ENCODE data around the gene ZBTB7A.

ZBTB7A gene

DNA sequence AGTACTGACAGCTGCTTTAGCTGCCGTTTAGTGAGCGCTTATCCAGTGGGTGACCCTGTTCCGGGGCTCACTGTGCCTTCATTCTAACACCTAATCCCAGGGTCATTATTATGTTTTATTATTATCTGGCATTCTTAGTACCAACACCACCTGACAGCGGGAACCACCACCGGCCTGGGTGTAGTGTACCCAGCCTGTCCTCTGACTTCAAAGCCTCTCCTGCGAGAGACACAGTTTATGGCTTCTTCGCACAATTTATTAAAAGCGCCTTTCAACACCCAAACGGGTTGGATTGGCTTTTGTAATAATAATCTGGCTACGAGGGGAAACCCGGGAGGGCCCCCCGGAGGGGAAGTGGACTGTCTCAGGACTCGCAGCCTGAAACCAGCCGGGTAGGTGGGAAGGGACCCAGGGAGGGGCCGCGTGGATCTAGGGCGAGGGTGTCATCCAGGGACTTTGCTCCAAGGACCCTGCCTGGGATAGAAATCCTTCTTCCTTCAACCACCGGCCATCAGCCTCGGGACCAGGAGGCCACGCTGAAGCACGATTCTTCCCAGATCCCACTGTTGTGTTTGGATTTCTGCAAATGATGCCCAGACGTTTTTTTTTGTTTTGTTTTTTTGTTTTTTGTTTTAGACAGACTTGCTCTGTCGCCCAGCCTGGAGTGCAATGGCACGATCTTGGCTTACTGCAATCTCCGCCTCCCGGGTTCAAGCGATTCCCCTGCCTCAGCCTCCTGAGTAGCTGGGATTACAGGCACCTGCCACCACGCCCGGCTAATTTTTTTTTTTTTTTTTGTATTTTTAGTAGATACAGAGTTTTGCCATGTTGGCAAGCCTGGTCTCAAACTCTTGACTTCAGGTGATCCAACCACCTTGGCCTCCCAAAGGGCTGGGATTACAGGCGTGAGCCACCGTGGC, 1.6 kb upstream of the ZBTB7A start:
- DNase-seq (ENCODE audit: low read depth in 2 of 2), result no peak

DNA sequence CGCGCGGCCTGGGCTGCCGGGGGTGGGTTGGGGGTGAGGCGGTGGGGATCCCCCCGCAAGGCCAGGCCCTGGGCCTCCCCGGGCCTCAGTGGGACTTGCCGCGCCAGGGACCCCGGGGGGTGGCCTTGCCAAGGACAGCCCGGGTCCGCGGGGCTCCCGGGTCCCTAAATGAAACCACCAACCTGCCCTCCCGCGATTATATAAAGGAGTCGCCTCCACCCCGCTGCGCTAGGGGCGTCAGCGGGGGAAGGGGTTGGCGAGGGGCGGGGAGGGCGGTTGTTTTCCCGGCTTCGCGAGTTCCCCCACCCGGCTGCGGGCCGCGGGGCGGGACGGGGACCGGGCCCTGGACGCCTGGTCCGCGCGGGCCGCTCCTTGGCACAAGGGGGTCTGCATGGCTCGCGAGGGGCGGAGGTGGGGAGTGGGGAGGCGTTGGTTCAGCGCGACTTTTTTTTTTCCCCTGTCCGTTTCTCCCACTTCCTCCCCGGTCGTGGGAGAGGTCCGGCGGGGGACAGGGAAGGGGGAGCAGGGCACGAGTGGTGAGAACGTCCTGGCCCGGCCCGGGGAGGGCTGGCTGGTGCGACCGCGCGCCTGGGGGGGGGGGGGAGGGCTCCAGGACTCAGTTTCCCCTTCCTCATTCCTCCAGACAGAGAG, 822 bp upstream of the ZBTB7A start:
- DNase-seq (ENCODE audit: low read depth in 2 of 2), result no peak

DNA sequence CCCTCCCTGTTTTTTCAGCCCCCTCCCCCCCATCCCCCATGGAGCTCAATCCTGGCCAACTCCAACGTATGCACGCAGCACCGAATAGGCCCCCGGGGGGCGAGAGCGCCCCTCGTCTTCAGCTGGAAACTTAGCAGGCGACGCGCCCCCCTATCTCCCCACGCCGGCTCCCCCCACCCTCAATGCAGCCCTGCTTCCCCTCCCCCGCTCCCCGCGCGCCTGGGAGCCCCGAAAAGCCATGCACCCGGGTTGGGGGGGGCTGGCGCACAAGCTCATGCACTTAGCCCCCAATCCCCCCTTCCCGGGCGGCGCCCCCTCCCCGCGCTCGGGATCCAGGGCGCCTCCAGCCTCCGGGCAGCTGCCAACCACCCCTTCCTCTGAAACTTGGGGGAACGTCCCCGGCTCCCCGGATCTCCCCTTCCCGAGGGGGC, 508 bp downstream of the ZBTB7A start:
- DNase-seq (ENCODE audit: low read depth in 2 of 2), result no peak

DNA sequence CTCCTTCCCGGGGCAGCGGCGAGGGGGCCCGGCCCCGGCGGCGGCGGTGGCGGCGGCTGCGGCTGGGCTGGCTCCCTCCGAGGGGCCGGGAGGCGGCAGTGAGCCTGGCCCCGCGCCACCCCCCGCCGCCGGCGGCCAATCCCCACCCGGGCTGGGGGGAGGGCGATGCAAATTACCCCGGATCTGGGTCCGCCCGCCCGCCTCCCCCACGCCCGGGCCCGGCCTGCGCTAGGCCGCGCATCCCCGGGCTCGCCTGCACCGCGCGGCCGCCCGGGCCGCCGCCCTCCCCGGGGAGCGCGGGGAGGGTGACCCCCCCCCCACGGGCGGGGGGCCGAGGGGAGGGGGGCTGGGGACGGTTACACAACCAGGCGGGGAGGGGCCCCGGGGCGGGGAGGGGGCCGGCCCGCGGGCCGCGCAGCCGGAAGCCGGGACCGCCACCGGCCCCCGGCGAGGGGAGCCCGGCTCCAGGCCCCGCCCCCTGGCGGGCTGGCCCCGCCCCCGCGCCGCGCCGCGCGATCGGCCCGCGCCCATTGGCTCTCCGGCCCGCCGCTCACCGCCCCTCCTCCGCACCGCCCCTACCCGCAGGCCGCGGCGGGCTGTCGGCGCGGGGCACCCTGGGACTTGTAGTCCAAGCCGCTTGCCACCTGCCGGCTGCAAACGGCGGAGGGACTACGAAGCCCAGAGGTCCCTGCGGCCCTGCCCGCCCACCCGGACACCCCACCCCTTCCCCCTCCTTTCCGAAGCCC, 1.1 kb downstream of the ZBTB7A start:
- peak; percentile 95 to 96 for DNase-seq (ENCODE audit: low read depth in 2 of 2)

DNA sequence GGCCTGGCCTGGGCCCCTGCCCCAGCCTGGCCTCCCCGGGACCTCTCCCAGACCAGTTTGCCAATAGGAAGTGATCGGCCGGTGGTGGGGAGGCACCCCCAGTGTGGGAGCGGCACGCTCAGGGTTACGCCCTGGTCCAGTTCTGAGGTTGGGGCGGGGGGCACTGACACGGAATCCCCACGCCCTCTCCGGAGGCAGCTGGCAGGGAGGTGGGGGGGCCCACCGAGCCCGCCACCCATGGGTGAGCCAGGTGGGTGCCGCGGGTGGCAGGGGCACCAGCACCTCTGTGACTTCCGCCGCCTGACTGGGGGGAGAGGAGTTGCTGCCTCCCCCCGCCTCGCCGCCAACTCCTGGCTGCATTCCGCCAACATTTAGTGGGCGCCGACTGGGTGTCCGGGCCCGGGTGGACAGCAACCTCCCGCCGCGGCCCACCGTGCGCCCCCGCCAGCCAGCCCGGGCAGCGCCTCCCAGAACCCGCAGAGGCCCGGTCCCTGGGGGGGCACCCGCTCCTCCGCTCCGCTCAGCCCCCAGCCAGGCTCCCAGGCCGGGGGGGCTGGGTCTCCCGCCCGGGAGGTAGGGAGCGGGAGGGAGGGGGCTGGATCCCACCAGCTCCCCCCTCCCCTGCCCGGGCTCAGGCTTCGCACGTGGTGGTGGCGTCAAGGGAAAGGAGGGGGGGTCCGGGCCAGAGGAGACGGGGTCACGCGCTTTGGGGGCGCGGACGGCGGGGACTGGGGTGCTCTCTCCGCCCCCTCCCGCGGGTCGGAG, 2.0 kb downstream of the ZBTB7A start:
- DNase-seq (ENCODE audit: low read depth in 2 of 2), result no peak

DNA sequence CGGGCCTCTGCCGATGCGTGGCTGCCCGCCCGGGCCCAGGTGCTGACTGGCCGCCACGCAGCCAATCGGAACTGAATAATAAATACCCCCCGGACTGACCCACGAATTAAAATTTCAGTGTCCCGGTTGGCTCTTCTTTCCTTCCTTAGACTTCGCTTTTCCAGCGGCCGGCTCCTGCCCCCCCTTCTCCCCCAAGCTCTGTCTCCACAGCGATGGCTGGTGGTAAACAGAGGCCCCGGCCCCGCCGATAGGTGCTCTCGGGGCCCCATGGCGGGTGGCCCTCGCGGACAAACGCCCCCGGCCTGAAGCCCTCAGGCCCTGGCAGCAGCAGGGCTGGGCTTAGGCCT, 2.6 kb downstream of the ZBTB7A start:
- no peak for DNase-seq (ENCODE audit: low read depth in 2 of 2)

DNA sequence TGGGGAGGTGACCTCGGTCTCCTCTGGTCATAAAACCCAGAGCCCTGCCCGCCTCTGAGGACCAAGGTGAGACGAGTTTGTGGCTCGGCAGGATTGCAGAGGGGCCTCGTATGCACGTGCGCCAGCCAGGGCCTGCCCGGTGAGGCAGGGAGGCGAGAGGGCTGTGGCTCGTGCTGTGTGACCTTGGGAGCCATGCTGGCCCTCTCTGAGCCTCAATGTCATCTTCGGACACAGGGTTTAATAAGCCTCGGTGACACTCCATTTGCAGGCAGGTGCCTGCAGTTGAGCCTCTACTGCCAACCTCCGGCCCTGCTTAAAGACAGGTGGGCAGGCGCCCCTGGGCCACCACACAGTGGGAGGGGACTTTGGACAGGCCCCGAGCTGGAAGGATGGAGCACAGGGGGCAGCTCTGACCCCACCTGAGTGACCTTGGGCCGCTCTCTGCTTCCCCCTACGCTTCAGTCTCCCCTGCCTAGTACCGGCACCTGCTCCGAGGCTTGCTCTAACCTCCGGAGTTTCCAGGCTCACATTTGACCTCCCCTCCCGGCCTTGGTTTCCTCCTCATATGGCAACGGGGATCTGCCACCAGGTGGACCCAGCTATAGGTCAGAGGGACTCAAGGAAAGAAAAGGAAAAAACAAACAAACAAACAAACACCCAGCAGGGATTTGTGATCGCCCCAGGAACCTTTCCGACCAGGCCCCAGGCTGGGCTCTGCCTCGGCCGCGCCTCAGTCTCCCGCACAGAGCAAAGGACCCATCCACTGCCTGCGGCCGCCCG, 3.1 kb downstream of the ZBTB7A start:
- no peak for DNase-seq (ENCODE audit: low read depth in 2 of 2)

DNA sequence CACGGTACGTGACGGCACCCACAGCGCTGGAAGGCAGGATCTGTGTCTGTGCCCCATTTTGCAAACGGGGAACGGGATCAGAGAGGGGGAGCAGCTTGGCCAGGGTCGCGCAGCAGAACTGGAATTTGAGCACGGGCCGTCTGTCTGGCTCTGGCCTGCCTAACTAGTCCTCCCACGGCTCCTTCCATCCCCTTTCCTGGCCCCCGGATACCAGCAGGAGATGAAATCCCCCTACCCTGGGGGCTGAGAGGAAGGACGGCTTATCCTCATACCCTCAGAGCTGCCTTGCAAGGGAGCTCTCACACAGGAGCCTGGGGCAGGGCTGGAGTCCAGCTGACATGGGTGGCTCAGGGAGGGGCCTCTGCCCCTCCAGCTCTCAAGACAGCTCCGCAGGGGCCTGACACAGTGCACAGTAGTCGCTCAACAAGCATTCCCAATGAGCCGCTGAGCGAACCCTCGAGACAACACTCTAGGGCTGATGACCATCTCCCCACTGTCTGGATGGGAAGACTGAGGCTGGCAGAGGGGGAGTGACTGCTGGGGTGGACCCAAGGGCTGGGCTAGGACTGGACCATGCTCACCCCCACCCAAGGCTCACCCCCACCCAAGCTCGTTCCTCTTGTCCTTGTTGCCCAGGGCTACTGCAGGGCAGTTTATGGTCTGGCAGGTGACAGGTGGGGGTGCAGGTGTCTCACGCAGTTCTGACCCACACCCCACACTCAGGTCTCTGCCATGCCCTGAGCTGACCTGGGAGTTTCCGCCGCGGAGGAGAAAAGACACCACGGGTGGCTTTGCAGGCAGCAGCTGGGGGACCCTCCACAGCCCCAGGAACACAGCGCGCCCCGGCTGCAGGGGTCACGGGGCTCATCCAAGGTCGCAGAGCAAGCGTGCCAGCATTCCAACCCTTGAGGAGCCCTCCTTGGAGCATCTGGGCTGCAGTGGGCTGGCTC, 4.0 kb downstream of the ZBTB7A start:
- DNase-seq (ENCODE audit: low read depth in 2 of 2), result no peak

DNA sequence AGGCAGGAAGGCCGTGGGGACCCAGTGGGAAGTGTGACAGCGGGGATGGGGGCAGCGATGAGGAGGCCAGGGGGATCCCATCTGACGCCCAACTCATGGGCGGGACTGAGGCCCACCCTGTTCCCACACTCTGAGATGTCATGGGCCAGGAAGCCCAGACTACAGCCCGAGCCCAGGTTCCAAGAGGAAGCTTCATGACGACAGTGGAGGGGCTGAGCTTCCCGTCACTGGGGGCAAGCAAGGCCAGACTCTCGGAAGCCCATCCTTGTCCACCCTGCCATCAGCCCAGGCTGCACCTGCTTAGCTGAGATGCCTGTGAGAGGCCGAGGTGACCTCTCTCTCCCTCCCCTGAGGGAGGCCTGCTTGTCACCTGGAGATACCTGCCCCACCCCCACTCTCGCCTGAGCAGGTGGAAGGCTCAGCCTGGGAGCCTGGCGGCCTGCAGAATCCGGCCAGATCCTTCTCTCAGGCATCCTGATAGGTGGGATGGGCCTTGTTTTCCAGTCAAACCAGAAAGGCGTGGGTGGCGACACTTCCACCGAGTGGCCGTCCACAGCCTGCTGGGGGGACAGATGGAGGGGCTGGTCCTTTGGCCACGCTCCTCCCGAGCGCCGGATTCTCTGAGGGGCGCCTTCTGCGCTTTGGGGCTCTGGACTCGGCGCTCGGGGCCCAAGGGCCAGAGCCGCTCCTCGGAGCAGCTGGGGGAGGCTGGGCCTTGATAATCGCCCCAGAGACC, 4.8 kb downstream of the ZBTB7A start:
- no peak for DNase-seq (ENCODE audit: low read depth in 2 of 2)

DNA sequence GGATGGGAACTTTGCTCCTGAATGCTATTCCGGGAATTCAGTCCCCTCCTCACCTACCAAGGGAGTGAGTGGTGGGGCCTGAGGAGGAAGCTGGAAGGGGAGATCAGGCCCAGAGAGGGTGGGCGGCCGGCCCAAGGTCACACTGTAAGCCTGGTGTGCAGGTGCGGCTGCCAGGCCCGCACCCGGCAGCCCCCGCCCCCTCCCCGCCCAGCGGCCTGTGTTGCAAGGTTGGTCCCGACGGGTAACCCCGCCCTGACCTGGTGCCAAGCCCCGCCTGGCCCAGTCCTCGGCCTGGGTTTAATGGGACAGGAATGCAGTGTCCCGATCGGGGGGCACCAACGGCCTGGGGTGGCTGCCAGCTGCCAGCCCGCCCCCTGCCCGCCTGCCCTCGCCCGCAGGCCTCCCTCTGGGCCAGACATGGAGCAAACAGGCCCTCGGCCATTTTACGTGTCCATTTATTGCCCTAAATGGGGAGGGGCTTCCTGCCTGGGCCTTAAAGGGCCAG, 5.5 kb downstream of the ZBTB7A start:
- no peak for DNase-seq (ENCODE audit: low read depth in 2 of 2)

DNA sequence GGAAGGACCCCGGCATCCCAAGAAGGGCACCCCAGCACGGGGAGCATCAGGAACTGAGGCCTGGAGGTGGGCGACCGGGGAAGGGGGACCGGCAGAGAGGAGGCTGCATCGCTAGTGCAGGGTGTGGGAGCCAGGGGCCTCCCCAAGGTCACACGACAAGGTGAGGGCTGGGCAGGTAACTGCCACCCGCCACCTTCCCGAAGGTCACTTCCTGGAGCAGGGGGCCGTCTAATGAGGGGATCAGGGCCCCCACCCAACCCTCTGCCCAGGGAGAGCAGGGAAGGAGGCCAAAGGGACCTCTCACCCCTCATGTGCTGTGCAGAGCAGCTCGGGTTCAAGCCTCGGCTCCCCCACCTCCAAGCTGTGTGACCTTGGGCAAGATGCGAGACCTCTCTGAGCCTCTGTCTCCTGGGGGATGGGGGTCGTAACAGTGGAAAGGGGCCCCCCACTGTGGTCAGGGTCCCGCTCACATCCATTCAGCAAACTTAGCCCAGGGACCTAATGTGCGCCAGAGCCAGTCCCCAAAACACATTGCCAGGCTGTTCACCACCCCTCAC, 6.0 kb downstream of the ZBTB7A start:
- DNase-seq (ENCODE audit: low read depth in 2 of 2), result no peak

DNA sequence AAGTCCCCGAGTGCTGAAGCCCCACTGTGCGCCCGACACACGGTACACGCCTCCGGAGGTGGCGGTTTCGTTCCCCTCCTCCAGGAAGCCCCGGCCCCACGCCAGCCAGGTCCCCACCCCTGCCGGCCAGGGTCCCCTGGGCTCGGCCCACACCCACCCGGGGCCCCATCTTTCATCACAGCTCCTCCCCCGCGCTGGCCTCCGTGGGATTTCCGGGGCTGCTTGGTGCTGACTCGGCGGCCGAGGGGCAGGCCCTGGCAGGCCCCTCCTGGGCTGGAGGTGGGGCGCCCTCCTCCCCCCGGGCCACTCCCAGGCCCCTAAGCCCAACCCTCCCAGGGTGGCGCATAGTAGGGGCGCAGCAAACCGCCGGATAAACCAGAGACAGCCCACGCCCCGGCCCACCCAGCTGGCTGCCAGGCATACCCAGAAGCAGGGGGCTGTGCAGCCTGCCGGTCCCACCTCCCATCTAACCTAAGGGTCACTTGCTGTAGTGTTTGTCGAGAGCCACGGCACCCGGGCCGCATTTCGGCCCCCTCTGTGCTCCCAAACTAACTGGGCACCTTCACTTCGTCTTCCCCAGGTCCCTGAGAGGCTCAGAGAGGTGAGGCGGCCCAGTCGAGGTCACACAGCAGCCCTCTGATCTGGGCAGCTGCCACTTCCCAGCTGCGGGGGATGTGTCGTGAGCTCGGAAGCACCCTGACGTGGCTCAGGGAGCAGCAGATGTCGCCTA, 6.6 kb downstream of the ZBTB7A start:
- DNase-seq (ENCODE audit: low read depth in 2 of 2), result no peak

DNA sequence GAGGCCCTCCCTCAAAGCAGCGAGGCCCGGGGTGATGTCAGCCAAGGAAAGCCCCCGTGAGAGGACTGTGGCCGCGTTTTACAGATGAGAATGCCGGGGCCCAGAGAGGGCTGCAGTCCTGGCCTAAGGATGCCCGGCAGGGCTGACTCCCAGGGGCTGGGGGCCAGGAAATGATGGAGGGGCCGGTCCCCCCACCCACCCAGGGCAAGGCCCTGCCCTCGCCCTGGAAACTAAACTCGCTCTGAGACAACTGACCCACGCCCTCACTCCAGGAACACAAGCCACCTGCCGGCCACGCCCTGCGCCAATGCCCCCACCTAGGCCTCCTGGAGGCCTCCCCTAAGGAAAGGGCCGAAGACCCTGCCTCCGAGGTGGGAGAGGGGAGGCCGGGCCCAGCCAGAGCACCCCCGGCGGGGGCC, 7.2 kb downstream of the ZBTB7A start:
- no peak for DNase-seq (ENCODE audit: low read depth in 2 of 2)

DNA sequence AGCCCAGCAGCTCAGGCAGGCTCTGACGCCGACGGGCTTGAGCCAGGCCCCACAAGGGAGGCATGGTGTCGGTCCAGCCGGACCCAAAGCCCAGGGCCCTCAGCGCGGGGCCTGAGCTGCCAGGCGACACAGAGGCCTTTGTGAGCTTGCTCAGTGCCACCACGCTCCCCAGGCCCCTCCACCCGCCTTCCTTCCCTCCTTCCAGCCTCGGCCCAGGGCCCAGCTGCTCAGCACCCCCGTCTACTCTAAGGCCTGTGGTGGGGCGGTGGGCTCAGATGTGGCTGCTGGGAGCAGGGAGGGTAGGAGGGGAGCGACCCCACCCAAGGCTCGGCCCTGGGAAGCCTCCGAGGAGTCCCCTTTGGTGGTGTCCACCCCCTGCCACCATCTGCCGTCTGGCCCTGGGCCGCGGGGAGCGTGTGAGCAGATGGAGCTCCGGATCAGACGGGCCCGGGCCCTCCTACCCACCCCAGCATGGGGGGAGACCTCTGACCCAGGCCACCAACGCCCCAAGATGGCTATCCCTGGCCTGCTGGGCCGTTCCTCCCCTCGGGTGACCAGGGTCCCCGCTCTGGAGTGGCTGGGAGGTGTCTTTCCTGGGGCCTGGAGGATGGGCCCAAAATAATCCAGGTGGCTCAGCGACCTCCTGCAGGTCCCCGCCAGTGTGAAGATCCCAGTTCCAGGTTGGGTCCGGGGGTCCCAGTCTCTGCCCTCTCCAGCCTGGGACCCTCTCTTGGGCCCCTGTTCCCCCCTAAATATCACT, 7.8 kb downstream of the ZBTB7A start:
- DNase-seq (ENCODE audit: low read depth in 2 of 2), result no peak

DNA sequence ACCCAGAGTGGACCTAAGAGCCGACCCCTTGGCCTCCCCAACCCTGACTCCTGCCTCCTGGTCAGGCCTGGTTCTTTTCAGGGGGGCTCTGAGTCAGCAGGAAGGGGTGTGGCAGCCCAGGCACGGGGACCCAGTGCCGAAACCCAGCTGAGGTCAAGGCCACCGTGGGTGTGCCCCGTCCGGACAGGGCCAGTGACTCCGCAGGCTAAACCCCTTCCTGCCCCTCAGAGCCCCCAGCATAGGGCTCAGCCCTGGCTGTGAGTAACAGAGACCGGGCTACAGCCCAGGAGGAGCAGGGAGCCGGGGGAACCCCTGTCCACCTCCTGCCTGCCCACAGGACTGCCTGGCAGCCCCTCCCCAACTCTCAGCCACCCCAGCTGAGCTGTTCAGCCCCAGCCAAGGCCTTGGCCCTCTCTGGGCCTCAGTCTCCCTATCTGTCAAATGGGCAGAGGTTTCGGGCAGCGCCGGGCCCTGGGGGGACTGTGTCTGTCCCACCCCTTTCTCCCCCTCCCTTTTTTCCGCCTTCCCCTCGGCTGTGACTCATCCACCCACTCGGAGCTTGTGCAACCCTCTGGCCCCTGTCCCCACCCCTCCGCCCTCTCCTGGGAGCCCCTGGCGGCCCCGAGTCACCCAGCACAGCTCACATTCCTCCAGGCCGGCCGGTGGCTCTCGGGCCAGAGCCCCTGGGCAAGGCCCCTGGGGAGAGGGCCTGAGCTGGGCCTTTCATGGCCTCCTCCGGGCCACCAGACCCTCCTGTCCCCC, 8.6 kb downstream of the ZBTB7A start:
- peak; percentile 15 to 20 for DNase-seq (ENCODE audit: low read depth in 2 of 2)

DNA sequence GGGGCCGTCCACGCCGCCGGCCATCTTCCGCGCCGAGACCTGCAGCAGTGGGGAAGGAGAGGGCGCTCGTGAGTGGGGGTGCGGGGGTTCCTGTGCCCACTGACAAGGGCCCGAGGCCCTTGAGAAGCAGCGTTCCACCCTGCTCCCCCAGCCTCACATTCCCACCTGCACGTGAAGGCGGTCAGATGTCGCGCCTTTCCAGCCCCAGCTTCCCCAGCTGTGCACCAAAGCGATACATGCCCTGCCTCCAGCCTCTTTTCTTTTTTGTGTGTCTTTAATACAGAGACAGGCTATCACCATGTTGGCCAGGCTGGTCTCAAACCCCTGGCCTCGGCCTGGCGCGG, 11.5 kb downstream of the ZBTB7A start:
- DNase-seq (ENCODE audit: low read depth in 2 of 2), result no peak
